Effector memory CD8-positive, alpha-beta T cell (primary cell): Measurements from ENCODE around the gene SORD.
"Not testable (repeated sequence)": the region's sequence is repeated elsewhere in the genome, so short reads cannot be mapped to it uniquely, and the experiment has no call there.

Experiments
- ATAC-seq: fragments of 150-1000 bp; cut with Tn5 transposase; replicated peaks from 2 replicates; pipeline ENCODE4 v1.10.0; 2021; ENCODE audit warnings: mild to moderate bottlenecking, moderate library complexity
- DNase-seq, 3 experiments: peaks; one replicate each; pipeline ENCODE4 v3.0.0; 2021
- H3K27ac Mint-ChIP-seq, 2 donors: one replicate each; pipeline ENCODE4 v1.8.0; 2022; ENCODE audit warnings: mild to moderate bottlenecking in 2 of 2, mixed read lengths in 2 of 2, moderate library complexity in 2 of 2
- H3K27me3 Mint-ChIP-seq, 2 donors: one replicate each; pipeline ENCODE4 v1.8.0; 2022; ENCODE audit warnings: mixed read lengths in 2 of 2
- H3K36me3 Mint-ChIP-seq: one replicate; pipeline ENCODE4 v1.8.0; 2022; ENCODE audit warnings: mild to moderate bottlenecking, moderate library complexity, mixed read lengths; ENCODE audit not compliant: insufficient read depth
- H3K4me1 Mint-ChIP-seq, 2 donors: one replicate each; pipeline ENCODE4 v1.8.0; 2022; ENCODE audit warnings: low read depth in 2 of 2, mixed read lengths in 2 of 2
- H3K4me3 Mint-ChIP-seq, 2 donors: one replicate each; pipeline ENCODE4 v1.8.0; 2022; ENCODE audit warnings: mild to moderate bottlenecking in 2 of 2, mixed read lengths in 2 of 2, moderate library complexity in 2 of 2
- H3K9me3 Mint-ChIP-seq, 2 donors: one replicate each; pipeline ENCODE4 v1.8.0; 2022; ENCODE audit warnings: mixed read lengths in 2 of 2
- total RNA-seq, 9 experiments: gene quantifications; one replicate each; lab custom pipeline; 2026; lab: John Stamatoyannopoulos, UW

Gene SORD
- total RNA-seq, result 2.2 to 27.8 (median 6.3) reads per million in 9 experiments

DNA sequence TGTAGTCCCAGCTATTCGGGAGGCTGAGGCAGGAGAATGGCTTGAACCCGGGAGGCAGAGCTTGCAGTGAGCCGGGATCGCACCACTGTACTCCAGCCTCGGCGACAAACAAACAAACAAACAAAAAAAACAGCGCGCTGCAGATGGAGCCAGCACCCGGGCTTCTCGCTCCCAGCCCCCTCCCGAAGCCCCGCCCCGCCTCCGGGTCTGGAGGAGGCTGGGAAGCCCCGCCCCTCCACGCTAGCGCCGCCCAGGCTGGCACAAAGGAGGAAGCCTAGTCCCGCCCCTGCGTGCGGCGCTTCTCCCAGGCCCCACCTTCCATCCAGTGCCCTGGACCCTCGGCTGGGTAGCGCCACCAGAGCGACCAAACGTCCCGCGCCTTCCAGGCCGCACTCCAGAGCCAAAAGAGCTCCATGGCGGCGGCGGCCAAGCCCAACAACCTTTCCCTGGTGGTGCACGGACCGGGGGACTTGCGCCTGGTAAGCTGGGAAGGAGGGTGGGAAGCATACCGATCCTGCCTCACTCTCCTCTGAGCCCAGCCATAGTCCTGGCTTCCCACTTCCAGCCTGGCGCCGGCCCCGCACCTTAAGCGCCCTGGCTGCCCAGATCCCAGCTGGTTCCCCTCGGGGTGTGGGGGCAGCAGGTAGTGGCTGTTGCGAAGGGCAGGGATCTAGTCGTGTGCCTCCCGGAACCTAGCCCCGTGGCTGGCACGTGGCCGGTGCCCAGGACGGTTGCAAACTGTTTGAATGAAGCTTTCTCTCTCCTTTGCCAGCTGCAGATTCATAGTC, at the start of gene SORD:
SORD (plus strand) TSS at position 325 of the 788 bp plus-strand sequence; CDS start at position 414, 89 bp downstream.
- no peaks in the 10 kb centered on the region for H3K9me3 Mint-ChIP-seq
- peaks cover 26 to 27% of the 10 kb centered on the region in 2 donors for H3K27me3 Mint-ChIP-seq
- peaks cover 10 to 15% of the 10 kb centered on the region in 2 donors for H3K4me1 Mint-ChIP-seq
- H3K27ac Mint-ChIP-seq, result peak within 1 kb of the TSS; percentile 74 to 91
- peaks cover 8% of the 10 kb centered on the region for H3K36me3 Mint-ChIP-seq
- DNase-seq (peak; percentile 80 to 86 (median 81)), ATAC-seq (peak; percentile 97)
- peak within 1 kb of the TSS; percentile 89 to 92 for H3K4me3 Mint-ChIP-seq

- H3K9me3 Mint-ChIP-seq, H3K36me3 Mint-ChIP-seq, H3K27ac Mint-ChIP-seq, H3K4me3 Mint-ChIP-seq, DNase-seq, H3K27me3 Mint-ChIP-seq, ATAC-seq, H3K4me1 Mint-ChIP-seq: not testable (repeated sequence)
These were observed 46.8 kb upstream of the SORD start for GRCh38 chr15:44976183-44976582.

GRCh38 chr15:44977781-44978180, 45.2 kb upstream of the SORD start:
- not testable (repeated sequence) for H3K27ac Mint-ChIP-seq, DNase-seq, H3K36me3 Mint-ChIP-seq, H3K27me3 Mint-ChIP-seq, H3K9me3 Mint-ChIP-seq, ATAC-seq, H3K4me1 Mint-ChIP-seq, H3K4me3 Mint-ChIP-seq

DNA sequence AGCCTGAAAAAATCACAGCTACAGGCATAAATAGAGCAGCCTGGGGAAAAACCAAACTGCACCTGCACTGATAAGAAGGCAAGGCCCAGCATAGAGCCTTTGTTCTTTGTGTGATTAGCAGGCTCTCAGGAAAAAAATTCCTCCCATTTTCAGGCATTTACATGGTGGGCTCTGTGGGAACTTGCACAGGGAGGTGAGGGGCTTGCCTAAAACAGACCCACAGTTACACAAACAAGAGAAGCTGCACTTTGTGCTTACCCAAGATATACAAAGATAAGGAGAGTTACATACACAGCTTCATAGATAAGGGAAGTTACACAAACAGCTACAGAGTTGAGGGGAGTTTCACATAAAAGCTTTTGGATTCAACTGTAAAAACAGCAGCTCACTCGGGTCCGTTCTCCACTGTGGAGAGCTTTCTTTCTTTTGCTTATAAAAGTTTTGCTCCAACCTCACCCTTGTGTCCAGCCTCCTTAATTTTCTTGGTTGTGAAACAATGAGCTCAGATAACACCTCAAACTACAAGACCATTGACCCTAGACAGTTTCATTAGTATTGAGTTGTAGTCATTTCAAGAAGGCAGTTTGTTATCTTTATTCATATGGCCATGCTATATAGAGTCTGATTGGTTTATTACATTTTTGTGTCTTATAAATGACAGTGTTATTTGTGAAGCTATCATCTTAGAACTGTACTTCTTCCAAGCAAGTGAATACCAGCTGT, 43.2 kb upstream of the SORD start:
- H3K9me3 Mint-ChIP-seq, H3K4me1 Mint-ChIP-seq, ATAC-seq, H3K36me3 Mint-ChIP-seq, H3K27ac Mint-ChIP-seq, H3K4me3 Mint-ChIP-seq, DNase-seq: not testable (repeated sequence)
- peaks cover 0 to 19% of the 10 kb centered on the region in 2 donors for H3K27me3 Mint-ChIP-seq

DNA sequence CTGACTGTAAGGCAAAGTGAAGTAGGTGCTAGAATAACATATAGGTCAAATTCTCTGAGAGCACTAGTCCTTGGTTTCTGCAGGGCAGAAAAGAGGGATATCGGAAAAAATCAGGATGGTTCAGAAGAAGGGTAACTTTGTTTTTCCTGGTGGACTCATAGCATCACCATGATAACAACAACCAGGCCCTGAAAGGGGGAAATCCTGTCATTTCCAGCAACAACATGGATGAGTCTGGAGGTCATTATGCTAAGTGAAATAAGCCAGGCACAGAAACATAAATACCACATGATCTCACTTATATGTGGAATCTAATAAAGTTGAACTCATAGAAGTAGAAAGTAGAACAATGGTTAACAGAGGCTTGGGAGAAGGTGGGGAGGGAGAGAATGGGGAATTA, 38.9 kb upstream of the SORD start:
- H3K27ac Mint-ChIP-seq, H3K4me3 Mint-ChIP-seq, ATAC-seq, H3K36me3 Mint-ChIP-seq, DNase-seq, H3K9me3 Mint-ChIP-seq, H3K4me1 Mint-ChIP-seq: not testable (repeated sequence)
- H3K27me3 Mint-ChIP-seq, result peaks cover 6 to 30% of the 10 kb centered on the region in 2 donors

DNA sequence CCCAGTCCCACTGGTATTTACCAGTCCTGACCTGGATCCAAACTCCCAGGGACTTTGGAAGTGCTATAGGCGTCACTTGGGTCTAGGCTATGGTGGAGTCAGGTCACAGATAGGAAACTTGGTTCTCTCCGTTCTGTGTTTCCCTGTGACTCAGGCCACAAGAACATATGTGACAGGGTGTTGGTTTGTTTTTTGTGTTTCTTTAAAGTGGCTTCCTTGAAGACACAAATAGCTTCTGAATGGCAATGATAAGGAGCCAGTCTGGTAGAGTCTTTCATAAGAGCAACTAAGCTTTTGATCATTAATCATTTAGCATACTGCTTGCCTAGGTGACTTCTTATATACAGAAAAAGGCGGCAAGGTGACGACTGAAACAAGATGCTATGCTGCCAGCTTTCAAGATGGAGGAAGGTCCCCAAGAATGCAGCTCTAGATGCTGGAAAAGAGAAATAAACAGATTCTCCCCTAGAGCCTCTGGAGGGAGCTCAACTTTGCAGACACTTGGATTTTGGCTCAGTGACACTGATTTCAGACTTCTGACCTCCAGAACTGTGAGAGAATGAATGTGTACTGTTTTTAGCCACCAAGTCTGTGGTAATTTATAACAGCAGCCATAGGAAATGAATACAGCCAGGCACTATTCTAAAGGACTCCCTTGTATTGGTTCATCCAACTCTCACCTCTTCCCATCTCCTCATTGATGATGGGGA, 36.5 kb upstream of the SORD start:
- not testable (repeated sequence) for H3K4me1 Mint-ChIP-seq, H3K4me3 Mint-ChIP-seq, H3K36me3 Mint-ChIP-seq, H3K27ac Mint-ChIP-seq, H3K9me3 Mint-ChIP-seq, DNase-seq
- peaks cover 18 to 30% of the 10 kb centered on the region in 2 donors for H3K27me3 Mint-ChIP-seq
- ATAC-seq, result peak; percentile 49

DNA sequence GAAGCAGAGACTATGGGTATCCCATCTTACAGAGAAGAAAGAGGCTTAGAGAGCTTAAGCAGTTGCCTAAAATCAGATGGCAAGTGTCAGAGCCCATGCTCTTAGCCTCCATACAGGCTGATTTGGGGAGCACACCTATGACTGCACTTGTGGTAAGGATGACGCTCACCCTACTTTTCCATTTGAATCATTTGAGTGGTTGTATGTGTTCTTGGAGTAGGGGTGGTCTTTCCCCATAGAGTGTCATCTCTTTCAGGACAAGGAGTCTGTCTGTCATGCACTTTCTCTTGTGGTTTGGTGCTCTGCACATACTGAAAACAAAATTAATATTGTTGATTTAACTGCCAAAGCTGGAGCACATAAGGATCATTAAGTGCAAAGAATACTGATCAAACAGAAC, 35.3 kb upstream of the SORD start:
- not testable (repeated sequence) for H3K9me3 Mint-ChIP-seq, H3K4me1 Mint-ChIP-seq, DNase-seq, H3K36me3 Mint-ChIP-seq, H3K4me3 Mint-ChIP-seq, H3K27ac Mint-ChIP-seq, ATAC-seq
- H3K27me3 Mint-ChIP-seq, result peaks cover 28 to 32% of the 10 kb centered on the region in 2 donors

DNA sequence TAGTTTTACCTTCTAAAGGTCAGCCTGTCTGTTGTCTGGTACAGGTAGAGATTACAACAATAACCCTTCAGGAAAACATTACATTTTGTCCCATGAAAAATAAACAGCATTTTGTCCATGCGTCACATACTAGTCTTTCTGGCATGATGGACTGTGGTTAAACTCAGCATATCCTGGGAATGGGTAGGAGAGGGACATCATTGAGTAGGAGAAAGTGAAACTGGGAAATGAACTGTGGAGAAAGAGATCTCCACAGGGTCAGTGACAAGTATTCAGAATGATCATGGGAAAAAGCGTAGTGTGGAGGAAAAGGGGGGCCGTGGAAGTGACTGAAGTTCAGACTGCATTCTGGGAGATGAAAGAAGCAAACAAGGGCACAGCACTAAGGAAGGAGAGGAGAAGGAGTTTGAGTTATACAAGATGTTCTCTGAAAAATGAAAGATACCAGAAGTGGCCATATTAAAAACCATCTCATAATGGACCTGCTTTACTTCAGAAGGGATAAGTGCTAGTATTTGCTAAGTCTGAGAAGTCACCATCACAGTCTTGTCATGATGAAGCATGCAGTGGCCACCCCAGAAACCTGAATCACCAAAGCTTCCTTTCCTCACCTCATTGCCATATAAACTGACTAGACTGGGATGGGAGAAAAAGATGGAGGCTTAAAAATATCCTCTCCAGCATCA, 34.7 kb upstream of the SORD start:
- H3K27me3 Mint-ChIP-seq, result peaks cover 32 to 34% of the 10 kb centered on the region in 2 donors
- not testable (repeated sequence) for H3K27ac Mint-ChIP-seq, H3K4me1 Mint-ChIP-seq, H3K4me3 Mint-ChIP-seq, ATAC-seq, H3K9me3 Mint-ChIP-seq, DNase-seq, H3K36me3 Mint-ChIP-seq

DNA sequence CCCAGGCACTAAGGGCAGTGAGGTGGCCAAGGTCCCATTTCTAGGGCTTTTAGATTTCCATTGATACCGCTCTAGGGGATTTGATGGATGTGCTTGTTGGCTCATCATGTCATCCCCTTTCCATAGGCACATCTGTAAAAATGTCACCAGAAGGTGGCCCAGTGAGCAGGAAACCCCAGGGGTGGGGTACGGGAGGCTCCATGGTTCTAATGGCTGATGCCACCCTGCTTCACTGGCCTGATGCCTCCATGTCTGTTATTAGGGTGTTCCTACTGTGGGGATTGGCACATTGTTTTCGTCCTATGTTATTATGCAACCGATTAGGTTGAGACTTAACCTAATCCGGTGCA, 34.1 kb upstream of the SORD start:
- H3K4me3 Mint-ChIP-seq, H3K36me3 Mint-ChIP-seq, H3K9me3 Mint-ChIP-seq, ATAC-seq, DNase-seq, H3K27ac Mint-ChIP-seq, H3K4me1 Mint-ChIP-seq: not testable (repeated sequence)
- H3K27me3 Mint-ChIP-seq, result peaks cover 27 to 34% of the 10 kb centered on the region in 2 donors

DNA sequence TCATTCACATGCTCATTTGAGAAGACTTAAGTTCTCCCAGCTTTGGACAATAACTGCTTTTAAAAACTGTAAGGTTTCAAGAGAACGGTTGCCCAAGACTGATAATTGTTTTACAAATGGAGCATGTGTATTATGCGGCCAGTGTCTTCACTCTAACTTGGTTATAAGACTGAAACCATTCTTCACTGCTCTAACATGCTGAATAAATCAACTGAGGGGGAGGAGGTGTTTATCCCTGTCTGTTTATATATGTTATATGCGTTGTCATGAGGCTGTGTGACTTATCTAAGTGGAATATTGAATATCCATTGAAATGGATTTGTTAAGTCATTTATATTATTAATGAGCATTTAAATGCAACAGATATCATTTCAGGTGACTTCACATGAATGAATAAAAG, 25.4 kb upstream of the SORD start:
- not testable (repeated sequence) for H3K27ac Mint-ChIP-seq, H3K36me3 Mint-ChIP-seq, ATAC-seq, H3K4me1 Mint-ChIP-seq, DNase-seq, H3K9me3 Mint-ChIP-seq, H3K4me3 Mint-ChIP-seq
- H3K27me3 Mint-ChIP-seq, result peaks cover 6 to 13% of the 10 kb centered on the region in 2 donors

GRCh38 chr15:44999105-44999504, 23.9 kb upstream of the SORD start:
- no peaks in the 10 kb centered on the region for H3K4me1 Mint-ChIP-seq
- no peaks in the 10 kb centered on the region for H3K36me3 Mint-ChIP-seq
- no peak overlapping the region for H3K4me3 Mint-ChIP-seq
- H3K9me3 Mint-ChIP-seq, result no peaks in the 10 kb centered on the region
- DNase-seq (no peak), ATAC-seq (no peak)
- H3K27ac Mint-ChIP-seq, result no peak overlapping the region
- H3K27me3 Mint-ChIP-seq, result peaks cover 0 to 6% of the 10 kb centered on the region in 2 donors

DNA sequence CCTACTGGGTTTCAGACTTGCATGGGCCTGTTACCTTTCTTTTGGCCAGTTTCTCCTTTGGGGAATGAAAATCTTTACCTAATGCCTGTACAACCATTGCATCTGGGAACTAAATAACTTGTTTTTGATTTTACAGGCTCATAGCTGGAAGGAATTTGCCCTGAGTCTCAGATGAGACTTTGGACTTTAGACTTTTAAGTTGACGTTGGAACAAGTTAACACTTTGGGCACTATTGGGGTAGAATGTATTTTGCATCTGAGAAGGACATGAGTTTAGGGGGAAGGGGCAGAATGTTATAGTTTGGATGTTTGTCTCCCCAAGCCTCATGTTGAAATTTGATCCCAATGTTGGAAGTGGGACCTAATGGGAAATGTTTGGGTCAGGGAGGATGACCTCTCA, 21.8 kb upstream of the SORD start:
- not testable (repeated sequence) for H3K9me3 Mint-ChIP-seq, H3K4me3 Mint-ChIP-seq, H3K36me3 Mint-ChIP-seq, H3K27me3 Mint-ChIP-seq, DNase-seq, ATAC-seq, H3K4me1 Mint-ChIP-seq, H3K27ac Mint-ChIP-seq

DNA sequence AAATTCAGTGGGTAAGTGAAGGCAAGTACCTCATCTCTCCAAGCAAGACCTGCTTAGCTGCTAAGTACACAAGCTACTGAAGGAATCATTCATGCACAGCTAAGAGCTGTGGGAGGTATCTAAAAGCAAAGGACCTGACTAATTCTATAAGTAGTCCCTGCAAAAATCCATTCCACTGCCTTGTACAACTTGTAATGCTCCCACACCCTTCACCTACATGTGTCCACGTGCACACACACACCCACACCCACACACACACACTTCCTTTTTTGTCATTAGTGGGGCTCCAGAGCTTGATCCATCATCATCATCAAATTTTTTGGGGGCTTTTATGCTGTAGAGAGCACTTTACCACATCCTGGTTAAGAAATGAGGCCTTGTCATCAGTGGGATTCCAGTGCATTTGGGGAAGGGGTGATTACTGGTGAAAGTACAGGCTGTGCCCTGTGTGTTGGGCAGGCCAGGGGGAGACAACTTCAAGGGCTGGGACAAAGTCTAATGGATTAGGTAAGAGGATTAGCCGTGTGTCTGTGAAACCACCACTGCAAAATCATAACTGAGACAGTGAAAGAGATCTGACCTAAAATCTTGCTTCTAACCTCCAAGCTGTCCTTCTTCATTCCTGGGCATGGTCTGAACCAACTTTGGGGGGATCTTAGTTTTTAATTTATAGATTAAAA, 19.1 kb upstream of the SORD start:
- H3K27me3 Mint-ChIP-seq, DNase-seq, H3K27ac Mint-ChIP-seq, H3K4me3 Mint-ChIP-seq, H3K36me3 Mint-ChIP-seq, ATAC-seq, H3K4me1 Mint-ChIP-seq, H3K9me3 Mint-ChIP-seq: not testable (repeated sequence)
